T-helper 2 cell treated with Interferon-gamma antibody and Interleukin-4, amounts not matched to agents 5 μg/mL and 100 μg/mL, for 36 hours (primary cell): ENCODE results near the gene TBCK.

ENCODE experiments used
- DNase-seq: peaks from one replicate; pipeline ENCODE4 v3.0.0; 2021; ENCODE audit warnings: low spot score
- H3K27ac Mint-ChIP-seq: one replicate; pipeline ENCODE4 v1.8.0; 2021; ENCODE audit warnings: mild to moderate bottlenecking, mixed read lengths
- H3K27me3 Mint-ChIP-seq: one replicate; pipeline ENCODE4 v1.8.0; 2021; ENCODE audit warnings: low read depth, mixed read lengths
- H3K36me3 Mint-ChIP-seq: one replicate; pipeline ENCODE4 v1.8.0; 2021; ENCODE audit warnings: low read depth, mixed read lengths
- H3K4me1 Mint-ChIP-seq: one replicate; pipeline ENCODE4 v1.8.0; 2021; ENCODE audit warnings: low read depth, mixed read lengths
- H3K4me3 Mint-ChIP-seq: one replicate; pipeline ENCODE4 v1.8.0; 2022; ENCODE audit warnings: mild to moderate bottlenecking, moderate library complexity, mixed read lengths
- H3K9me3 Mint-ChIP-seq: one replicate; pipeline ENCODE4 v1.8.0; 2021; ENCODE audit warnings: mixed read lengths

Gene TBCK

GRCh38 chr4:105998171-105999063 is 317.6 kb downstream of the TBCK start:
- Mint-ChIP-seq H3K4me1 (no peaks in the 10 kb centered on the region), H3K27ac (no peak overlapping the region), H3K27me3 (no peaks in the 10 kb centered on the region), H3K36me3 (no peaks in the 10 kb centered on the region), H3K9me3 (no peaks in the 10 kb centered on the region), H3K4me3 (no peak overlapping the region)
- no peak for DNase-seq

GRCh38 chr4:105996845-105997244 is 319.2 kb downstream of the TBCK start:
- Mint-ChIP-seq H3K4me1 (no peaks in the 10 kb centered on the region), H3K4me3 (no peak overlapping the region), H3K27ac (no peak overlapping the region), H3K9me3 (no peaks in the 10 kb centered on the region), H3K36me3 (no peaks in the 10 kb centered on the region), H3K27me3 (no peaks in the 10 kb centered on the region)
- DNase-seq: no peak

GRCh38 chr4:105994841-105995501 is 321.0 kb downstream of the TBCK start:
- Mint-ChIP-seq H3K27ac (no peak overlapping the region), H3K4me3 (no peak overlapping the region), H3K9me3 (no peaks in the 10 kb centered on the region), H3K27me3 (no peaks in the 10 kb centered on the region), H3K4me1 (no peaks in the 10 kb centered on the region), H3K36me3 (no peaks in the 10 kb centered on the region)
- DNase-seq: no peak

- DNase-seq: no peak
- Mint-ChIP-seq H3K4me1 (no peaks in the 10 kb centered on the region), H3K36me3 (no peaks in the 10 kb centered on the region), H3K4me3 (no peak overlapping the region), H3K27ac (no peak overlapping the region), H3K9me3 (no peaks in the 10 kb centered on the region), H3K27me3 (no peaks in the 10 kb centered on the region)
Measured at GRCh38 chr4:105994061-105994460, 321.9 kb downstream of the TBCK start.

GRCh38 chr4:105992641-105993305 is 323.2 kb downstream of the TBCK start:
- no peak for DNase-seq
- no peaks in the 10 kb centered on the region for H3K9me3 Mint-ChIP-seq
- no peaks in the 10 kb centered on the region for H3K36me3 Mint-ChIP-seq
- no peaks in the 10 kb centered on the region for H3K4me1 Mint-ChIP-seq
- H3K27ac Mint-ChIP-seq: no peak overlapping the region
- H3K27me3 Mint-ChIP-seq: no peaks in the 10 kb centered on the region
- H3K4me3 Mint-ChIP-seq: no peak overlapping the region

GRCh38 chr4:105991726-105992125 is 324.3 kb downstream of the TBCK start:
- no peak for DNase-seq
- H3K9me3 Mint-ChIP-seq: no peaks in the 10 kb centered on the region
- H3K27ac Mint-ChIP-seq: no peak overlapping the region
- H3K4me1 Mint-ChIP-seq: no peaks in the 10 kb centered on the region
- no peaks in the 10 kb centered on the region for H3K36me3 Mint-ChIP-seq
- no peak overlapping the region for H3K4me3 Mint-ChIP-seq
- no peaks in the 10 kb centered on the region for H3K27me3 Mint-ChIP-seq
